PC-3 (cell line): ENCODE results near the gene GABRG3.

Experiments used
- CTCF ChIP-seq: fragments of 300-600 bp; sonication (generic); conservative IDR thresholded peaks from 2 replicates; pipeline ENCODE4 v1.5.1; 2017; ENCODE audit warnings: antibody characterized with exemption, low read depth, mild to moderate bottlenecking, low read length
- EZH2 ChIP-seq: fragments of 300-600 bp; sonication (generic); IDR thresholded peaks from one replicate; pipeline ENCODE4 v1.6.1; 2017; ENCODE audit warnings: antibody characterized with exemption, mild to moderate bottlenecking, low read length; ENCODE audit not compliant: unreplicated experiment
- EZH2phosphoT487 ChIP-seq: fragments of 300-600 bp; sonication (generic); IDR thresholded peaks from 2 replicates; pipeline ENCODE4 v1.6.1; 2018; ENCODE audit warnings: mild to moderate bottlenecking, antibody characterized with exemption, low read length, borderline replicate concordance

- TF ChIP-seq CTCF: no peak
- no peak for TF ChIP-seq EZH2phosphoT487
- TF ChIP-seq EZH2: no peak
These were observed 126.5 kb downstream of the GABRG3 start for GRCh38 chr15:27097506-27097905.
